Smooth muscle cell (in vitro differentiated cells): Measurements from ENCODE around the gene APOBEC3C. TPM values are rescaled to one million over a fixed set of nuclear protein-coding genes. Genes with fewer than 3 reads are reported as not detected.
"Not testable (repeated sequence)": the region's sequence is repeated elsewhere in the genome, so short reads cannot be mapped to it uniquely, and the experiment has no call there.

Source experiments
- DNase-seq: peaks from one replicate; lab custom pipeline; 2025; ENCODE audit not compliant: unreplicated experiment; lab: John Stamatoyannopoulos, UW
- H2AFZ ChIP-seq: fragments of 200-600 bp; sonication (generic); 2 replicates; pipeline ENCODE4 v1.6.0; 2016; ENCODE audit warnings: antibody characterized with exemption, low read depth, mild to moderate bottlenecking
- H3F3A ChIP-seq: fragments of 200-600 bp; sonication (generic); 2 replicates; pipeline ENCODE4 v1.6.0; 2017; ENCODE audit warnings: antibody characterized with exemption, low read depth
- H3K27ac ChIP-seq: fragments of 200-600 bp; sonication (generic); 2 replicates; pipeline ENCODE4 v1.5.1; 2016; ENCODE audit warnings: low read depth, mild to moderate bottlenecking
- H3K27me3 ChIP-seq: fragments of 200-600 bp; sonication (generic); 2 replicates; pipeline ENCODE4 v1.6.1; 2016; ENCODE audit warnings: low read depth, mild to moderate bottlenecking
- H3K36me3 ChIP-seq: fragments of 200-600 bp; sonication (generic); 2 replicates; pipeline ENCODE4 v1.5.1; 2016; ENCODE audit warnings: low read depth
- H3K4me1 ChIP-seq: fragments of 200-600 bp; sonication (generic); 2 replicates; pipeline ENCODE4 v1.5.1; 2016; ENCODE audit warnings: low read depth
- H3K4me2 ChIP-seq: fragments of 200-600 bp; sonication (generic); 2 replicates; pipeline ENCODE4 v1.6.0; 2016; ENCODE audit warnings: mild to moderate bottlenecking
- H3K4me3 ChIP-seq: fragments of 200-600 bp; sonication (generic); 2 replicates; pipeline ENCODE4 v1.5.1; 2016; ENCODE audit warnings: mild to moderate bottlenecking
- H3K79me2 ChIP-seq: fragments of 200-600 bp; sonication (generic); 2 replicates; pipeline ENCODE4 v1.6.0; 2016; ENCODE audit warnings: low read depth, mild to moderate bottlenecking
- H3K9ac ChIP-seq: fragments of 200-600 bp; sonication (generic); 2 replicates; pipeline ENCODE4 v1.6.0; 2016; ENCODE audit warnings: low read depth
- H3K9me3 ChIP-seq: fragments of 200-600 bp; sonication (generic); replicated peaks from 2 replicates; pipeline ENCODE4 v1.5.1; 2016; ENCODE audit warnings: low read depth
- H4K20me1 ChIP-seq: fragments of 200-600 bp; sonication (generic); 2 replicates; pipeline ENCODE4 v1.6.0; 2016; ENCODE audit warnings: low read depth
- WGBS: methylation state at CpG from one replicate; pipeline ENCODE4 v1.1.7; 2016; ENCODE audit warnings: low lambda C conversion rate; 5-methylcytosine and 5-hydroxymethylcytosine counted together
- polyA plus RNA-seq: library from polyadenylated mRNA; unstranded; fragments of >200 nt; fragmentation: Nextera tagmentation; extraction: Ambion mirVana; gene quantifications from 2 replicates; pipeline ENCODE4 v1.2.1, GENCODE V29; 2016
- total RNA-seq: library from RNA; depleted of rRNA; stranded (reverse); fragments of >200 nt; gene quantifications from 2 replicates; pipeline ENCODE4 v1.2.3, GENCODE V29; 2014
- TF ChIP-seq, protein P1 (sequence below): fragments of 200-600 bp; sonication (generic); IDR thresholded peaks from 2 replicates; pipeline ENCODE4 v1.5.1; 2017; ENCODE audit warnings: borderline replicate concordance, mild to moderate bottlenecking, antibody characterized with exemption; ENCODE audit not compliant: insufficient read depth, poor library complexity, severe bottlenecking

Gene APOBEC3C
- total and polyA plus RNA-seq, 2 experiments from 2014 or later: 5.3 to 38.0 TPM

DNA sequence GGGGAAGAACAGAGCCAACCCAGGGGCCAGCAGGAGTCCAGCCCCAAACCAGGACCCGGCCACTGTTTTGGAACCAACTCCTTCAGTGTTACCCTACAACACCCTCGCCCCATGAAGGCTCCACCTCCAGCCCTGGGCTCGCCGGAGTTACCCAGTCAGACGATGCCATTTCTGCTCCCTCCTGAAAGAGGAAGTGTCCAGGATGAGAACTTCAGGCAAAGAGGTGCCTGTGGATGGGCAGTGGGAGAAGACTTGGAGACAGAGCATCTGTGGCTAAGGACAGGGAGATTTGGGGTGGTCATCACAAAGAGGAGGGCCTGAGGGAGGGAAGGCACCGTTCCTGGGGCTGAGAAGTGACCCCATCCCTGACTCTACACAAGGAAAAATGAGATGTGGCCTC is 18.0 kb upstream of the APOBEC3C start:
- Histone ChIP-seq H3K27ac (no peak overlapping the region), H3K27me3 (no peaks in the 10 kb centered on the region), H2AFZ (no peak overlapping the region), H3K9me3 (no peaks in the 10 kb centered on the region), H3K36me3 (no peaks in the 10 kb centered on the region), H3K4me3 (no peak overlapping the region), H3F3A (no peaks in the 10 kb centered on the region), H3K79me2 (no peaks in the 10 kb centered on the region), H3K4me2 (no peak overlapping the region), H3K9ac (no peak overlapping the region), H4K20me1 (no peaks in the 10 kb centered on the region), H3K4me1 (no peaks in the 10 kb centered on the region)
- 85% methylated on average over 6 of the region's 6 CpGs for WGBS
- DNase-seq: no peak
- TF ChIP-seq, protein P1, sequence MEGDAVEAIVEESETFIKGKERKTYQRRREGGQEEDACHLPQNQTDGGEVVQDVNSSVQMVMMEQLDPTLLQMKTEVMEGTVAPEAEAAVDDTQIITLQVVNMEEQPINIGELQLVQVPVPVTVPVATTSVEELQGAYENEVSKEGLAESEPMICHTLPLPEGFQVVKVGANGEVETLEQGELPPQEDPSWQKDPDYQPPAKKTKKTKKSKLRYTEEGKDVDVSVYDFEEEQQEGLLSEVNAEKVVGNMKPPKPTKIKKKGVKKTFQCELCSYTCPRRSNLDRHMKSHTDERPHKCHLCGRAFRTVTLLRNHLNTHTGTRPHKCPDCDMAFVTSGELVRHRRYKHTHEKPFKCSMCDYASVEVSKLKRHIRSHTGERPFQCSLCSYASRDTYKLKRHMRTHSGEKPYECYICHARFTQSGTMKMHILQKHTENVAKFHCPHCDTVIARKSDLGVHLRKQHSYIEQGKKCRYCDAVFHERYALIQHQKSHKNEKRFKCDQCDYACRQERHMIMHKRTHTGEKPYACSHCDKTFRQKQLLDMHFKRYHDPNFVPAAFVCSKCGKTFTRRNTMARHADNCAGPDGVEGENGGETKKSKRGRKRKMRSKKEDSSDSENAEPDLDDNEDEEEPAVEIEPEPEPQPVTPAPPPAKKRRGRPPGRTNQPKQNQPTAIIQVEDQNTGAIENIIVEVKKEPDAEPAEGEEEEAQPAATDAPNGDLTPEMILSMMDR: no peak

- WGBS: 96% methylated on average over 3 of the region's 3 CpGs
- no peak for DNase-seq
- Histone ChIP-seq H3K4me2 (no peak overlapping the region), H3K27me3 (no peaks in the 10 kb centered on the region), H3K79me2 (no peaks in the 10 kb centered on the region), H4K20me1 (no peaks in the 10 kb centered on the region), H3K4me1 (no peaks in the 10 kb centered on the region), H3K9ac (no peak overlapping the region), H3K36me3 (no peaks in the 10 kb centered on the region), H3K9me3 (no peaks in the 10 kb centered on the region), H3K4me3 (no peak overlapping the region), H2AFZ (no peak overlapping the region), H3K27ac (no peak overlapping the region), H3F3A (no peaks in the 10 kb centered on the region)
- TF ChIP-seq, protein P1: no peak
These were observed 16.5 kb upstream of the APOBEC3C start for GRCh38 chr22:38997518-38997917.

- 38% methylated on average over 7 of the region's 7 CpGs for WGBS
- peak; percentile 14 for DNase-seq
- Histone ChIP-seq H3K9me3 (no peaks in the 10 kb centered on the region), H3K79me2 (no peaks in the 10 kb centered on the region), H3K4me3 (no peak overlapping the region), H3K9ac (no peak overlapping the region), H3K4me2 (no peak overlapping the region), H3K4me1 (no peaks in the 10 kb centered on the region), H2AFZ (no peak overlapping the region), H3F3A (no peaks in the 10 kb centered on the region), H3K36me3 (no peaks in the 10 kb centered on the region), H3K27me3 (no peaks in the 10 kb centered on the region), H3K27ac (no peak overlapping the region), H4K20me1 (no peaks in the 10 kb centered on the region)
- TF ChIP-seq, protein P1: peak; percentile 78
These were observed 10.9 kb upstream of the APOBEC3C start for GRCh38 chr22:39003165-39003638.

GRCh38 chr22:39007177-39007576 is 6.9 kb upstream of the APOBEC3C start:
- Histone ChIP-seq H3K27me3 (no peaks in the 10 kb centered on the region), H3K4me2 (no peak overlapping the region), H3K4me3 (no peak overlapping the region), H2AFZ (no peak overlapping the region), H3K27ac (no peak overlapping the region), H3F3A (no peaks in the 10 kb centered on the region), H3K79me2 (no peaks in the 10 kb centered on the region), H3K36me3 (no peaks in the 10 kb centered on the region), H3K9me3 (no peaks in the 10 kb centered on the region), H4K20me1 (no peaks in the 10 kb centered on the region), H3K9ac (no peak overlapping the region), H3K4me1 (no peaks in the 10 kb centered on the region)
- DNase-seq: no peak
- WGBS: 95% methylated on average over 5 of the region's 5 CpGs
- TF ChIP-seq, protein P1: no peak

DNA sequence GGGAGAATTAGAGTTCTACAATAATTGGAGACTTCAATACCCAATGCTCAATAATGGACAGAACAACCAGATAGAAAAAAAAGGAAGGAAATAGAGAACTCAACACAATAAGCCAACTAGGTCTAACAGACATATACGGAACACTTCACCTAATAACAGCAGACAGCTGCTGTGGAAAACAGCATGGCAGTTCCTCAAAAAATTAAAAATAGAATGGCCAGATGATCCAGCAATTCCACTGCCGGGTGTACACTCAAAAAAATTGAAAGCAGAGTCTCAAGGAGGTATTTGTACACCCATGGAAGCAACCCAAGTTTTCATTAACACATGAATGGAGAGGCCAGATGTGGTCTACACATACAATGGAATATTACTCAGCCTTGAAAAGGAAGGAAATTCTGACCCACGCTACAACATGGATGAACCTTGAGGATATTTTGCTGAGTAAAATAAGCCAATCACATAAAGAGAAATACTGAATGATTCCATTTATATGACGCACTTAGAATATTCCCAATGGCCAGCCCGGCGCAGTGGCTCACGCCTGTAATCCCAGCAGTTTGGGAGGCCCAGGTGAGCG is 5.7 kb upstream of the APOBEC3C start:
- WGBS: 99% methylated on average over 8 of the region's 8 CpGs
- H4K20me1 ChIP-seq, H3K4me1 ChIP-seq, H2AFZ ChIP-seq, H3K27me3 ChIP-seq, H3K4me2 ChIP-seq, H3F3A ChIP-seq, H3K36me3 ChIP-seq, H3K27ac ChIP-seq, H3K9me3 ChIP-seq, H3K4me3 ChIP-seq, DNase-seq, H3K79me2 ChIP-seq, H3K9ac ChIP-seq: not testable (repeated sequence)
